DMS53 treated with DMSO at 0.1 percent for 48 hours (cell line): ENCODE measurements around the gene CNOT6.
A peak's percentile ranks its signal among the peaks of the same experiment; 100 is the strongest.

ENCODE experiments used
- DNase-seq: peaks from one replicate; lab custom pipeline; 2025; ENCODE audit not compliant: unreplicated experiment; lab: John Stamatoyannopoulos, UW

The CNOT6 gene

GRCh38 chr5:180598797-180599589 is 104.8 kb downstream of the CNOT6 start:
- no peak for DNase-seq

GRCh38 chr5:180599590-180599914 is 105.4 kb downstream of the CNOT6 start:
- DNase-seq: no peak

DNA sequence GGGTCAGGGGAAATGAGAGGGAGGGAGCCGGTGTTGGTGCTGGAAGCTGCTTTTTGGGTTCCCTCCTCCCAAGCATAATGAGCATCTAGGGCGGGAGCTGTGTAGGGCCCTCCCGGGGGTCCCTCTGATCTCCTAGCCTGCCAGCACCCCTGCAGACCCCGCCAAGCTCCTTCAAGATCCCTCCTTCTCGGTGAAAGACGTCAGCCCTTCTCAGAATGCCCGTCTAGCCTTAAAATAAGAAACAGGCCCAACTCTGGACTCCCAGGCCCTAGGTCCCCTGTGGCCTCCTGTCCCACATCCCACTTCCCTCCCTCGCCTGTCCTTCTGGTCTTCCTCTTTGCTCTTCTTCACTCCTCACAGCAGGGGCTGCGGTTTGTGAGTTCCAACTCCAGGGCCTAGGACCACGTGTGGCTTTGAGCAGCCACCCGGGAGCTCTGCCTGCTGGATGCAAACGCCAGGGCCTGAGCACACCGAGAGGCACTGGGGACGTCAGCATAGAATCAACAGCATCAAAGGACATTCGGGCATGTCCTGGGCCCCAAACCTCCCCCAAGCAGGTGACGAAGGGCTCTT is 105.9 kb downstream of the CNOT6 start:
- no peak for DNase-seq

DNA sequence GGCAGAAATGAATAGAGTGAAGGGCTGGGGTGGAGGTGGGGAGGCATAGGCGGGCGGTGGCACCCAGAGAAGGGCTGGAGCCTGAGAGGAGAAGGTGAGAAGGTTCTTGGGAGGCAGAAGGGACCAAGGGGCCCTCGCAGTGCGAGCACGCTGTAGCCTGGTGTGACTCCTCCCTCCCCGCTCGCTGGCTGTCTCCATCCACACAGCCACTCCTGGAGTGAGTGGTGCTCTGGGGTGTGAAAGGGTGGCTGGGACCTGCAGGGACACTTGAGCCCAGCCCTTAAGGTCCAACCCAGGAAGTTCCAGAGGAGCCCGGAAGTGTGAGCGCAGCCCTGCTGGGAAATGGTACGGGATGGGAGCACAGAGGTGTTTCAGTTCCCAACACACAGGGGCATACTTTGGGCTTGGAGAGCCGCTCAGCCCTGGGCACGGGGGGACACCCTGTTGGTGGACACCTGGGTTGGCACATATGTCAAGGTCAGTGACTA is 106.4 kb downstream of the CNOT6 start:
- DNase-seq: no peak

GRCh38 chr5:180601591-180602480 is 107.7 kb downstream of the CNOT6 start:
- DNase-seq: no peak

- DNase-seq: no peak
These were observed 108.4 kb downstream of the CNOT6 start for GRCh38 chr5:180602481-180603075.

DNA sequence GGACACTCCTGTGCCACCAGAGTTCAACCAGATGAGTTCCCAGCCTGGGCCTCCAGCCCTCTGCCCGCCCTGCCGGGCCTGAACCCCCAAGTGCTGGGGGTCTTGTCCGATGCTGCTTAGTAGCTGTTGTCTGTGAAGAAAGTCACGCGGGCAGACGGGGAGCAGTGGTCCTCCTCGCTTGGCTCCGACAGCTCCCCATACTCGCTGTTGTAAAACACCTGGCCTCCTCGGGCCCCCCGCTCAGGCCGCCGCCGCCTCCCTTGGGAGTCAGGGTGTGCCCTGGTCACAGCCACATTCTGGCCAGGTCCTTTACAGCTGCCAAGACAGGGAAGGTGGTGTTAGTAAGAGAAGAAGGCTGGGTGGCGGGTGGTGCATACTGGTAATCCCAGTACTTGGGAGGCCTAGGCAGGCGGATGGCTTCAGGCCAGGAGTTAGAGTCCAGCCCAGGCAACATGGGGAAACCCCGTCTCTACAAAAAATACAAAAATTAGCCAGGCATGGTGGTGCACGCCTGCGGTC is 109.0 kb downstream of the CNOT6 start:
- DNase-seq: no peak

DNA sequence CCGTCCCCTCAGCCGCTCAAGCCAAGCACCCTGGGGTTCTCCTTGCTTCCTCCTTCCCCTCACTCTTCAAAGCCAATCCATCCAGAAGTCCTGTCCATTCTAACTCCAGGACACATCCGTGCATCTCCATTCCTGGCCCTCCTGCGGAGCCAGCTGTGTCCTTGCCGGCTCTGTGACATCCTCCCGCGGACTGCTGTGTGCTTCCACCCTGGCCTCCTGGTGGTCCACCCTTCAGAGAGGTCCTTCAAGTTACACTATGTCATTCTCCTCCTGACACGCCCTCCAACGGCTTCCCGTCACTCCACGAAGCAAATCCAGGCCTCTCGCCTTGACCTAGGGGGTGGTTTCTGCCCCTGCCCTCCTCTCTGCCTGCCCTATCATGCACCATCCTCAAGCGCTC is 110.1 kb downstream of the CNOT6 start:
- no peak for DNase-seq

- DNase-seq: no peak
These were observed 111.5 kb downstream of the CNOT6 start for GRCh38 chr5:180605554-180606214.

DNA sequence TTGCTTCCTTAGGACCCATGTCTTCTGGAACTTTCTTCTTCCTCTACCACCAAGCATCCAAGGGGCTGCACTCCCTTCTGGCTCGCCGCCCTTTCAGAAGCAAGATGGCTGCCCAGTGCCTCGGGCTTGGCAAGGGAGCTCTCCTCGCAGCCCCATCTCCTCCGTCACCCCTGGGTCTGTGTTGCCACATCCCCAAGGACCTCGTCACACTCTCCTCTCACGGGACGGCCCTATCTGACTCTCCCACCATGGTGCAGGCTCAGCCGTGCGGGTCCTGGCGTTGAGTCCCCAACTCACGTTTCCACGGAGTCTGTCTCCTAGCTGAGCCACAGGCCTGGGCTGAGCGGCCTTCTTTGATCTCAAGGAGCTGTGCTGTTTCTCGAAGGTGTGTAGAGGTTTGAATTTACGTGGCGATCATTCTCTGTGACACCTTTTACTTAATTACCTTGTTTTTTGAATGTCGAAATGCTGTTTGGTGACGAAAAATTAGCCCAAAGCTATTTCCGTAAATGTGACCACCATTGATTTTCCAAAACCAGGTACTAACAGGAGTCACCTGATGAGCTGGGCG is 112.1 kb downstream of the CNOT6 start:
- no peak for DNase-seq

- no peak for DNase-seq
These were observed 113.8 kb downstream of the CNOT6 start for GRCh38 chr5:180607861-180608571.

DNA sequence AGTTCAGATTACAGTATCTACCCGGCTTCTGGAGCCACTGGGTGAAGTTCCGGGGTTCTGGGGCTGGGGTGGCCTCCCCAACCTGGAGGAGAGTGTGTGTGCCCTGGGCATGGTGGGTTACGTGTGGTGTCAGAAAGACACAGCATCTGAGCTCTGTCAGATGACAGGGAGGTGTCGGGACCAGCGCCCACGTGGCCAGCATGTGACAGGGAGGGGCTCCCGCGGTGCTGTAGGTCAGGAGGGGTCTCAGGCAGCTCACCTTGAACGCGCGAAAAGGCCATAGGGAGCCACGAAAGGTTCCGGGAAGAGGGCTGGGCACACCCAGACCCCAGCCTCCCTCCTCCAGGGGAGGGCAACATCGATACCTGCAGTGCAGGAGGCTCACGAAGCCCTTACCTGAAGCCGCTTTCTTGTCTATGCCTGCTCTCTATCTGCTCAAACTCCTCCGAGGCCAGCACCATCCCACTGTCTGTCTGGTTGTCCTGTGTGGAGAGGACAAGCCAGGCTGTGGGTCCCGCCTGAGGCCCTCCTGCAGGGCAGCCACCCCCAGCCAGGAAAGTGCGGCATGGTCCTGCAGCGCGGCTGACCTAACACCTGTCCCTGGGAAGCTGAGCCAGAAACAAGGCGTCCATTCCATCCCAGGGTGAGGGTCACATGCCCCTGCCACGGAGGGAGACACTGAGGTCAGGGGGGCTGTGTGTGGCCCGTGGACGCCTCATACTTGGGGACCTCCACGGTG is 114.6 kb downstream of the CNOT6 start:
- DNase-seq: no peak

DNA sequence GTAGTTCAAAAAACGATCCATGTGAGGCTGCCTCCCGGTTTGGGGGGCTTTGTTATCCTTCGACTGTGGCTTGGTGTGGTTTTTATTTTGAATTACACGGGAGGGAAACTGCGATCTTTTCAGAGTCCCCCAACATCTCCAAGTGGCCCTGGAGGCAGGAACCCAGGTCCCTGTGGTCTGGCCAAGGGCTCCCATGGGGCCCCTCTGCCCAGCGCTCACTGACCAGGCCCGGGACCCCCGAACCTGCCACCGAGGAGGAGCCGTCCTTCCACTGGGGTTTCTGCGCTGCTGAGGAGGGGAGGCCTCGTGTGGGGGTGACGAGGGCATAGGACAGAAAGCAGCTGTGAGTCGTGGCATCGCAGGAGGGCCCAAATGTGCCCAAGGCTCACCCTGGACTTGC is 115.2 kb downstream of the CNOT6 start:
- DNase-seq: no peak

DNA sequence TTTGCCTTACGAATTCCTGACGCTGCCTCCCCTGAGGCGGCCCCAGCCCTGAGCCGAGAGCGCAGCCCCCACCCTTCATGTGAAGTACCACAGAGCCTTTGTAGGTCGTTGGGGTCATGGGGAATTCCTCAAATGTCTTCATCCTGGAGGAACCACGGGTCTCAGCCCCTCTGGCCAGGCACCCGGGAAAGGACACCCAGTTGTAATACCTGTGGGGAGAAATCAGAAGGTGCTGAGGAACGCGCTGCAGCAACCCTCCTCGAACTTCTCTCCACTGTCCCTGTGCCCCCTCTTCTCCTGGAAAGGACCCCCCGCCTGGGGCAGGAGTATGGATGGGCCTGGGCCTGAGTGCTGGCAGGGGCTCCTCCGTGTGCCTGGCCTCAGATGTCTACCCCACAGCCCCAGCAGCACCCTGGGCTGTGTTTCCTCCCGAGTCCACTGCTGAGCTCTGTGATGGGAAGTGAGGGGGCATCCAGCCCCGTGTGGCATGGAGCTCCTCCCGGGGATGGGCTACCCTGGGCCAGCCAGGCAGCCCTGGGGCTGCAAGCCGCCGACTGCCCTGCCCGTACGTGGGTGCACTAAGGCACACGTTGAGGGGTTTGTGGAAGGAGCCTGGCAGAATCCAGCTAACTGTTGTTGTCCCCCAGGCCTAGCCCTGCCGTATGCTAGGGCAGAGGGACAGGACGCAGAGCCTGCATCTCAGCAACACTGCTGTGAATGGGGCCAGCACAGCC is 115.8 kb downstream of the CNOT6 start:
- DNase-seq: no peak

DNA sequence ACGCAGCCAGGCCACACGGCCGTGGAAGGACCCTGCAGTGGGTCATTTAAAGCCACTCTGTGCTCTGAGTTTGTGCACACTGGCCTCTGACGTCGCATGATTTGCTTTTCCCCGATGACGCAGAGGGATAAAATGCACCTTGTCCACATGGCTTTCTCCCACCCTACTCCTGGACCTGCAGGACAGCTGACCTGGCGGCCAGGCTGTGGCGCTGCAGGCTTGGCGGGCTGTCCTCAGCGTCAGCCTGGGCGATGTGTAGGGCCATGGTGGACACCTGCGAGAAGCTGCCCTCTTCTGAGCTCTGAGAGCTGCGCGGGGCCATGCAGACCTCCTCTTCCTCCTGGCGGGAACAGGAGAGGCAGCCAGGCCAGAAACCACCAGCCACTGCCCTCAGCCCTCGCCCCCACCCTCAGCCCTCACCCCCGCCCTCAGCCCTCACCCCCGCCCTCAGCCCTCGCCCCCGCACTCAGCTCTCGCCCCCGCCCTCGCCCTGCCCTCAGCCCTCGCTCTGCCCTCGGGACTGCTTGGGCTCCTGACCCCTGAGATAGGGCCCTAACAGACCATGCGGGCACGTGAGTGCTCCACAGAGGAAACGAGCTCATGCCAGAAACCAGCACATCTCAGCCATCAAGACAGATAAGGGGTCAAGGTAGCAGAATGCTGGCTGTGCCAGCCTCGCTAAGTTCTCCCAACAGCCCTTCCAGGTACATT is 117.1 kb downstream of the CNOT6 start:
- DNase-seq: peak; percentile 45

GRCh38 chr5:180612683-180613082 is 118.5 kb downstream of the CNOT6 start:
- no peak for DNase-seq

DNA sequence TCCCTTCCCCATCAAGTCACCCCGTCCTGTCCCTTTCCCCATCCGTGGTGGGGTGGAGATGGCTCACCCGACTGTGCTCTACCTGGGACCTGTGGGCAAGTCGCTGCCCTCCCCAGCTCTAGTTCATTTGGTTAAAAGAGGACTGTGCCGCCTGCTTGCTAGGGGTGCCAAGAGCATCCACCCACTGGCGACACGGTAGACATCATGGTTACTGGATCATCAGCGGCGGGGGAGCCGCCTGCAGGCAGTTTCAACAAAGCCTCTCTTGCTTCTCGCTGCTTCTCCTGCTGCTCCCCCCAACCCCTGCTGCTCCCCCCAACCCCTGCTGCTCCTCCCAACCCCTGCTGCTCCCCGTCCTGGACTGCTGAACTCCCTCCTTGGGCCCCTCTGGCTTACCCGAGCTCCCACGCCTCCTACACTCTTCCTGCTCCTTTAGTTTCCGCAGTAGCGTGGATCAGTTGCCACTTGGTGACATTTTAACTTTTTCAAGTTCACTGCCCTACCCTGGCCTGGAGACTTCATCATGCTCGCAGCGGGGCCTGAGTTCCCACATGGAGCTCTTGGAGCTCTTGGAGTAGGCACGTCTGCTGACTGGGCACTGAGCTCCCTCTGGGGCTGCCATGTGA is 119.1 kb downstream of the CNOT6 start:
- no peak for DNase-seq
